Neural cell (in vitro differentiated cells): ENCODE results near the gene NUP42. TPM values are rescaled to one million over a fixed set of nuclear protein-coding genes. Genes with fewer than 3 reads are reported as not detected.

ENCODE experiments used
- H2AFZ ChIP-seq: fragments of 200-600, 300-800 bp; sonication (generic), shearing (Covaris generic); 2 replicates; pipeline ENCODE4 v1.6.0; 2014; ENCODE audit warnings: low read depth, mild to moderate bottlenecking, antibody characterized with exemption, low read length, moderate library complexity
- H3F3A ChIP-seq: fragments of 200-600 bp; shearing (Covaris generic); 2 replicates; pipeline ENCODE4 v1.6.1; 2016; ENCODE audit warnings: mild to moderate bottlenecking, moderate library complexity, mixed read lengths, antibody characterized with exemption, low read length; ENCODE audit not compliant: insufficient read depth, poor library complexity, severe bottlenecking
- H3K27ac ChIP-seq: fragments of 200-600, 300-800 bp; sonication (generic), shearing (Covaris generic); 2 replicates; pipeline ENCODE4 v1.5.1; 2014; ENCODE audit warnings: mild to moderate bottlenecking, low read length, moderate library complexity
- H3K27me3 ChIP-seq: fragments of 300-800, 200-600 bp; sonication (generic), shearing (Covaris generic); 2 replicates; pipeline ENCODE4 v1.6.0; 2014; ENCODE audit warnings: mild to moderate bottlenecking, low read depth, low read length, moderate library complexity; ENCODE audit not compliant: insufficient read depth
- H3K36me3 ChIP-seq: fragments of 300-800, 200-600 bp; sonication (generic), shearing (Covaris generic); 2 replicates; pipeline ENCODE4 v1.5.1; 2014; ENCODE audit warnings: mild to moderate bottlenecking, antibody characterized with exemption, low read length, moderate library complexity; ENCODE audit not compliant: insufficient read depth
- H3K4me2 ChIP-seq: fragments of 300-800, 200-600 bp; sonication (generic), shearing (Covaris generic); 2 replicates; pipeline ENCODE4 v1.6.0; 2014; ENCODE audit warnings: mild to moderate bottlenecking, low read length
- H3K4me3 ChIP-seq: fragments of 300-800, 200-600 bp; sonication (generic), shearing (Covaris generic); 2 replicates; pipeline ENCODE4 v1.5.1; 2014; ENCODE audit warnings: mild to moderate bottlenecking, low read length, moderate library complexity
- H3K79me2 ChIP-seq: fragments of 200-600 bp; shearing (Covaris generic); replicated peaks from 2 replicates; pipeline ENCODE4 v1.6.0; 2014; ENCODE audit warnings: mild to moderate bottlenecking, low read length, moderate library complexity; ENCODE audit not compliant: insufficient read depth
- H3K9ac ChIP-seq: fragments of 300-800, 200-600 bp; sonication (generic), shearing (Covaris generic); 2 replicates; pipeline ENCODE4 v1.6.1; 2016; ENCODE audit warnings: mild to moderate bottlenecking, low read length, mixed read lengths
- H3K9me2 ChIP-seq: fragments of 200-600 bp; shearing (Covaris generic); 2 replicates; pipeline ENCODE4 v1.6.1; 2016; ENCODE audit warnings: mild to moderate bottlenecking, low read length, mixed read lengths; ENCODE audit not compliant: insufficient read depth
- H3K9me3 ChIP-seq: fragments of 200-600, 300-800 bp; sonication (generic), shearing (Covaris generic); 2 replicates; pipeline ENCODE4 v1.6.1; 2016; ENCODE audit warnings: mild to moderate bottlenecking, mixed run types, low read length, moderate library complexity, mixed read lengths
- H4K20me1 ChIP-seq: fragments of 200-600 bp; shearing (Covaris generic); 2 replicates; pipeline ENCODE4 v1.6.1; 2016; ENCODE audit warnings: mild to moderate bottlenecking, mixed run types; ENCODE audit not compliant: insufficient read depth
- CTCF ChIP-seq: fragments of 450-650 bp; IDR thresholded peaks from 2 replicates; pipeline ENCODE4 v1.5.1; 2014; ENCODE audit warnings: antibody characterized with exemption, mild to moderate bottlenecking, moderate library complexity; ENCODE audit not compliant: poor library complexity, severe bottlenecking
- EP300 ChIP-seq: fragments of 450-650 bp; conservative IDR thresholded peaks from 2 replicates; pipeline ENCODE4 v1.6.1; 2014; ENCODE audit warnings: antibody characterized with exemption, mild to moderate bottlenecking, moderate library complexity; ENCODE audit not compliant: poor library complexity, severe bottlenecking
- EZH2 ChIP-seq: fragments of 200-600, 300-800 bp; shearing (Covaris generic), sonication (generic); IDR thresholded peaks from 2 replicates; pipeline ENCODE4 v1.6.1; 2014; ENCODE audit warnings: antibody characterized with exemption, low read length, borderline replicate concordance, mild to moderate bottlenecking; ENCODE audit not compliant: insufficient read depth, poor library complexity, severe bottlenecking
- MXI1 ChIP-seq: fragments of 450-650 bp; conservative IDR thresholded peaks from 2 replicates; pipeline ENCODE4 v1.6.1; 2014; ENCODE audit warnings: antibody characterized with exemption, mild to moderate bottlenecking; ENCODE audit not compliant: poor library complexity, severe bottlenecking
- POLR2AphosphoS5 ChIP-seq: IDR thresholded peaks from 2 replicates; pipeline ENCODE4 v1.6.1; 2012
- RAD21 ChIP-seq: fragments of 450-650 bp; conservative IDR thresholded peaks from 2 replicates; pipeline ENCODE4 v1.6.1; 2014; ENCODE audit warnings: antibody characterized with exemption, mild to moderate bottlenecking, moderate library complexity
- SMC3 ChIP-seq: fragments of 450-650 bp; conservative IDR thresholded peaks from 2 replicates; pipeline ENCODE4 v1.6.1; 2014; ENCODE audit warnings: antibody characterized with exemption, mild to moderate bottlenecking, moderate library complexity; ENCODE audit not compliant: poor library complexity
- TAF1 ChIP-seq: IDR thresholded peaks from 2 replicates; pipeline ENCODE4 v1.6.1; 2012; ENCODE audit warnings: low read depth
- polyA plus RNA-seq: library from polyadenylated mRNA; depleted of rRNA; stranded (reverse); fragments of >200 nt; gene quantifications from 2 replicates; pipeline ENCODE4 v1.2.3, GENCODE V29; 2014
- TF ChIP-seq, protein P1 (sequence below): IDR thresholded peaks from 2 replicates; pipeline ENCODE4 v1.6.1; 2012; ENCODE audit warnings: borderline replicate concordance

Gene NUP42
- polyA plus RNA-seq, 1 donor from 2014 or later, result 106 TPM

GRCh38 chr7:23238983-23239652 is 57.3 kb downstream of the NUP42 start:
- Histone ChIP-seq H3K27me3 (no peaks in the 10 kb centered on the region), H3K4me2 (no peak overlapping the region), H3K79me2 (no peaks in the 10 kb centered on the region), H4K20me1 (no peaks in the 10 kb centered on the region), H3K9me2 (no peaks in the 10 kb centered on the region), H3K9me3 (no peaks in the 10 kb centered on the region), H3K27ac (no peak overlapping the region), H3F3A (no peaks in the 10 kb centered on the region), H2AFZ (no peak overlapping the region), H3K4me3 (no peak overlapping the region), H3K9ac (no peak overlapping the region), H3K36me3 (no peaks in the 10 kb centered on the region)
- TF ChIP-seq CTCF (no peak), SMC3 (no peak), EZH2 (no peak), POLR2AphosphoS5 (no peak), RAD21 (no peak), MXI1 (no peak), EP300 (no peak), TAF1 (no peak)
- TF ChIP-seq, protein P1, sequence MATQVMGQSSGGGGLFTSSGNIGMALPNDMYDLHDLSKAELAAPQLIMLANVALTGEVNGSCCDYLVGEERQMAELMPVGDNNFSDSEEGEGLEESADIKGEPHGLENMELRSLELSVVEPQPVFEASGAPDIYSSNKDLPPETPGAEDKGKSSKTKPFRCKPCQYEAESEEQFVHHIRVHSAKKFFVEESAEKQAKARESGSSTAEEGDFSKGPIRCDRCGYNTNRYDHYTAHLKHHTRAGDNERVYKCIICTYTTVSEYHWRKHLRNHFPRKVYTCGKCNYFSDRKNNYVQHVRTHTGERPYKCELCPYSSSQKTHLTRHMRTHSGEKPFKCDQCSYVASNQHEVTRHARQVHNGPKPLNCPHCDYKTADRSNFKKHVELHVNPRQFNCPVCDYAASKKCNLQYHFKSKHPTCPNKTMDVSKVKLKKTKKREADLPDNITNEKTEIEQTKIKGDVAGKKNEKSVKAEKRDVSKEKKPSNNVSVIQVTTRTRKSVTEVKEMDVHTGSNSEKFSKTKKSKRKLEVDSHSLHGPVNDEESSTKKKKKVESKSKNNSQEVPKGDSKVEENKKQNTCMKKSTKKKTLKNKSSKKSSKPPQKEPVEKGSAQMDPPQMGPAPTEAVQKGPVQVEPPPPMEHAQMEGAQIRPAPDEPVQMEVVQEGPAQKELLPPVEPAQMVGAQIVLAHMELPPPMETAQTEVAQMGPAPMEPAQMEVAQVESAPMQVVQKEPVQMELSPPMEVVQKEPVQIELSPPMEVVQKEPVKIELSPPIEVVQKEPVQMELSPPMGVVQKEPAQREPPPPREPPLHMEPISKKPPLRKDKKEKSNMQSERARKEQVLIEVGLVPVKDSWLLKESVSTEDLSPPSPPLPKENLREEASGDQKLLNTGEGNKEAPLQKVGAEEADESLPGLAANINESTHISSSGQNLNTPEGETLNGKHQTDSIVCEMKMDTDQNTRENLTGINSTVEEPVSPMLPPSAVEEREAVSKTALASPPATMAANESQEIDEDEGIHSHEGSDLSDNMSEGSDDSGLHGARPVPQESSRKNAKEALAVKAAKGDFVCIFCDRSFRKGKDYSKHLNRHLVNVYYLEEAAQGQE, result no peak

- no peak for TF ChIP-seq EP300
- no peak for TF ChIP-seq MXI1
- Histone ChIP-seq H3K27ac (no peak overlapping the region), H3K79me2 (no peaks in the 10 kb centered on the region), H3K9me2 (no peaks in the 10 kb centered on the region), H2AFZ (no peak overlapping the region), H3K4me3 (no peak overlapping the region), H3K4me2 (no peak overlapping the region), H3K9ac (no peak overlapping the region), H3K36me3 (no peaks in the 10 kb centered on the region), H3F3A (no peaks in the 10 kb centered on the region), H4K20me1 (no peaks in the 10 kb centered on the region), H3K9me3 (no peaks in the 10 kb centered on the region), H3K27me3 (no peaks in the 10 kb centered on the region)
Observed at GRCh38 chr7:23239698-23240097, 57.9 kb downstream of the NUP42 start.
